Fibroblast of lung (primary cell): ENCODE data around the gene SPOCK3.

ENCODE experiments used
- CTCF ChIP-seq, 2 donors: IDR thresholded peaks in 1 of 2; conservative IDR thresholded peaks in 1 of 2; 1 replicate in 1 of 2; 2 replicates in 1 of 2; pipeline ENCODE4 v1.5.1; 2011 to 2012; ENCODE audit warnings: low read length in 2 of 2, control low read depth in 1 of 2, inconsistent platforms in 1 of 2, low read depth in 1 of 2, mild to moderate bottlenecking in 1 of 2
- EZH2 ChIP-seq: IDR thresholded peaks from 2 replicates; pipeline ENCODE4 v1.5.1; 2012; ENCODE audit warnings: low read length, control low read depth, mild to moderate bottlenecking; ENCODE audit errors: missing control alignments

- TF ChIP-seq CTCF (conservative IDR thresholded peaks at IDR 0.05 in 1 of 2, IDR thresholded peaks at IDR 0.05 in 1 of 2; ENCODE audit: low read depth in 1 of 2, low read length in 2 of 2) (no peak), EZH2 (no peak)
These were observed 303.8 kb downstream of the SPOCK3 start for GRCh38 chr4:166930464-166930863.
